ENCODE data around the gene CAMSAP2.

Gene CAMSAP2

DNA sequence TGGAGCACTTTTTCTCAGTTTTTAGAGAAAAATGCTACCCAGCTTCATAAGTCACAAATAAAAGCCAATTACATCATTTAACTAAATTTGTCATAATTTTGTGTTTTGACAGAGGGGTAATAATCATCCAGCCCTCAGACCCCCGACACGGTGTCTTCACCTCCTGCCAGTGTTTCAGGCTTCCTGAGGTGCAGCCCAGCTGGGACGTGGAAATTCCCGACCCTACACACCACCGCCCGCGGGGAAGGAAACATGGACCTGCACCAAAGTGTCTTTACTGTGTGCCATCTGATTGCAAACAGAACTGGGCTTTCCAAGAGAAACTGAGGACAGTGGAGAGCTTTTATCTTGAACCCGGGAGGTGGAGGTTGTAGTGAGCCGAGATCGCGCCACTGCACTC is 148.3 kb downstream of the CAMSAP2 start:
- no peak for FAIRE-seq

DNA sequence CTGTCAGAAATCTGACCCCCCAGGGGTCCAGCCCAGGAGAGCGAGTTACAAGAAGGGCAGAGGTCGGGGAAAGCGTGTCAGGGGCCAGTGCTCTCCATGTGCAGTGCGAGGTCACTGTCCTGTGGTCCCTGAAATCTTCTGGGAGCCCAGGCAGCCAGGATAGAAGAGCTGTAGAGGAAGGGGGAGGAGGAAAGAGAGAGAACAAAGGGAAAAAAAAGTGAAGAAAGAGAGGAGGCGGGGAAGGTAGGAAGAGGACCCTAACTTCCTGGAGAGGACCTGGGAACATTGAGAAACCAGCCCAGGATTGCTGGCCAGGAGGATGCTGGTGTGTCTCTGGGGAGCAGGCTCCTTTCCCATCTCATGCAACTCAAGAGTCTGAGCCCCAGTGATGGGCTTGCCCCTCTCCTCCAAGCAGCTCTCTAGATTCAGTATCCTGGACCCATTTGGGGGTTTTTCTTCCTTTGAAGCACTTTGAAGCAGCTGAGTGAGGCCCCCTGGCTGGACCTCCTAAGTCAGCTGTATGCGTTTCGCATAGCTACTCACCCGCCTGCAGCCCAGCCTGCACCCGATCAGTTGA is 149.2 kb downstream of the CAMSAP2 start:
- no peak for FAIRE-seq

DNA sequence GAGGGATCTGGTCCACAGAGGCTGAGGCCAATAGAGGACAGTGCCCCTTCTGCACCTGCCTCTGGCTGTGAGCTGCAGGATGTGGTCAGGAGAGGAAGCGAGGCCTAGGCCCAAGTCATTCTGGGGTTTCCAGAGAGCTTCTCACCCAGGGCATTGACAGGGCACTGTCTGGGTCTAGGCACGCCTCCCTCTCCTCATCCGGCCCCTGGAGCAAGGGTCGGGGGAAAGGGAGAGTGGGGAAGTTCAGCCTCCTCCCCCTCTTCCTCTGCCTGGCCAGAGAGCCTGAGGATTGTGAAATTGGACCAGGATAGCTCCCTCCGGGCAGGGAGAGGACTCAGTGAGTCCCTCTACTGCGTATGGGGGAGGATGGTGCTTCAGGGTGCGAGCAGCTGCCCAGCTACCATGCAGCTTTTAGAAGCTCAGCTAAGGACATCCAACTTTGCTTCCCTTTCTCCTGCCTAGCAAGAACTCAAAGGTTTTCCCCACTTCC is 149.7 kb downstream of the CAMSAP2 start:
- no peak for FAIRE-seq

DNA sequence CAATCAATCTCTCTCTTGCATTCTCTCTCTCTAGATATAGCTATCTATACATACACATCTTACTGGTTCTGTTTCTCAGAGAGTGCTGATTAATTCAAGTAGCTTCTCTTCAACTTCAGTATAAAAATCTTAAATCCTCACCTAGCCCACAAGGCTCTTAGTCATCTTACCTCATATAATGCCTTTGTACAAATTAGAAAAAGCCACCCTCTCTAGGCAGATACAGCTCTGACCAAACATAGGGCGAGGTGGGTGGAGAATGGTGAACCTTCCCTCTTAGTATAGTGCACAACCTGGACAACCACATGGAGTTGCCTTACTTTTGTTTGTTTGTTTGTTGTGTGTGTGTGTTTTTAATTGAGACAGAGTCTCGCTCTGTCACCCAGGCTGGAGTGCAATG is 150.9 kb downstream of the CAMSAP2 start:
- FAIRE-seq: no peak

DNA sequence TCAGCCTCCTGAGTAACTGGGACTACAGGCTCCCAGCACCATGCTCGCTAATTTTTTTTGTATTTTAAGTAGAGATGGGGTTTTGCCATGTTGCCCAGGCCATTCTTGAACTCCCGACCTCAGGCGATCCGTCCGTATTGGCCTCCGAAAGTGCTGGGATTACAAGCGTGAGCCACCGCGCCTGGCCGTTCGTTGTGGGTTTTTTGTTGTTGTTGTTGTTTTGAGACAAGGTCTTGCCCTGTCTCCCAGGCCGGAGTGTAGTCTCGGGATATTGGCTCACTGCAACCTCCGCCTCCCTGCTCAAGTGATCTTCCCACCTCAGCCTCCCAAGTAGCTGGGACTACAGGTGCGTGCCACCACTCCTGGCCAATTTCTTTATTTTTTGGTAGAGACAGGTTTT is 151.3 kb downstream of the CAMSAP2 start:
- no peak for FAIRE-seq

DNA sequence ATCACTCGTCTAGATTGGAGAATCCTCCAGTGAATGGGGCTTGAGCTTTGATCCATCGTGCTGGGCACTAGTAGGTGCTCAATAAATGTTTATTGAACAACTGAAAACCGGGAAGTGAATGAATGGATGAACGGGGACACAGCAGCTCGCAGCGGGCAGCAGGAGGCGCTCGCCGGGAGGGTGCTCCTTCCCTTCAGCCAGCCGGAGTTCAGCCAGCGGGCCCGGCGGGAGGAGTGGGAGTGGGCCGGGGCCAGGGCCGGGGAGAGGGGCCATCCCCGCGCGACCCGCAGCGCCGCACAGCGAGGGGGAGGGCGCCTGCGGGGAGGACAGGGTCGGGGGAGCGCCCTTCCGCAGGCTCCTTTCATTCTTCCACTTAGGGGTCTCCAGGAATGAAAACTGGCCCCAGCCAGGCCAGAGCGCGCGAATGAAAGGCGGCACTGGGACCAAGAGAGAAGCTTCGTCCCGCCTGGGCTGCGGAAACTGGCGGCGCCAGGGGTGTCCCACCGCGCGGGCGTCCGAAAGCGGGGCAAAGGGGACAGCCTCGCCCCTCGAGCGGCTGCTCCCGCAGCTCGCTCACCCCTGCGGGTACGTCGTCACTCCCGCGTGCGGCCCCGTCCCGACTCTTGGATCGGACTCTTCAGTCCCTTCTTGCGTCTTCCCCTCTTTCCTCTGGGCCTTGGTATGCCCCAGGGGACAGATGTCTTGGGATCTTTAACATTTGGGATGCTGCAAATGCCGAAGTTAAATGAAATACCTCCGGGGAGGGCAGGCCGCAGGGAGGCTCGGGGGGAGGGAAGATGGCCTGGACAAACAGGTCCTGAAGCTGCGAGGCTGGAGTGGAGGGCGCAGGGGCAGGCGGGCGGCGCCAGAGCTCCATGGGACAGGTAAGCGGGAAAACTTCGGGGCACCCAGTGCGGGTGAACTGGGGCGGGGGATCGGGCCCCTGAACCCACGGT is 152.4 kb downstream of the CAMSAP2 start:
- FAIRE-seq: no peak

DNA sequence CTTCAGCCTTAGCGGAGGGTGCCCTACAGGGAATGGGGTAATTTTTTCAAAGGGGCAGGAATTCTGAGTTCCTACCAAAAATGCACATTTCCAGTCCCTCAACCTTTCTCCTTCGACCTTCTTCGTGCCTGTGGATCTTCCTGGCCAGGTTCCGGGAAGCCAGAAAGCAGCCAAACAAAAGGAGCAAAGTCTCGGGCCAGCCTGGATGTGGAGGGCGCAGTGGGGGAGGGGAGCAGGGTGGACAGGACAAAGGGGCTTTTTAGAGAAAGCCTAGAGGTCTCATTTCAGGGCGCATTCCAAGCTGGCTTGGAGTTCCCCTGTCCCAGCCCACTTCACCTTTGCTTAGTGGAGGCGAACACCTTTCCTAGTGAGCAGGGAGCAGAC is 153.1 kb downstream of the CAMSAP2 start:
- FAIRE-seq: no peak

DNA sequence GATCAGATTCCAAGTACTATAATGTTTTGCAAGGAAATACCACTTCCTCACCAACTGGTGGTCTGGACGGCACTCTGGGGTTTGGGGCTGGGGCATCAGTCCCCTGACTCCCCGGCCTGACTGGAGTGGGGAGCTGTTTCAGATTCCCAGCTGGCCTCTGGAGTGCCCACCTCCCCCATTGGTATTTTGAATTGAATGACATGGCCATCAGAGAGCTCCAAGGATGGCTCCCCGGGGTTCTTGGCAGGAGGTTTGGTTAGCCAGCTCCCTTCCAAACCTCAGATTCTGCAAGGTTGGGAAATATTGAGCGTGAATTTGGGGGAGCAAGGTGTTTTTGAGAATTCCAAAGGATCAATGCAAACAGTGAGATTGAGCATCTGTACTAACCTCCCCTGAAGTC is 153.9 kb downstream of the CAMSAP2 start:
- FAIRE-seq: no peak

DNA sequence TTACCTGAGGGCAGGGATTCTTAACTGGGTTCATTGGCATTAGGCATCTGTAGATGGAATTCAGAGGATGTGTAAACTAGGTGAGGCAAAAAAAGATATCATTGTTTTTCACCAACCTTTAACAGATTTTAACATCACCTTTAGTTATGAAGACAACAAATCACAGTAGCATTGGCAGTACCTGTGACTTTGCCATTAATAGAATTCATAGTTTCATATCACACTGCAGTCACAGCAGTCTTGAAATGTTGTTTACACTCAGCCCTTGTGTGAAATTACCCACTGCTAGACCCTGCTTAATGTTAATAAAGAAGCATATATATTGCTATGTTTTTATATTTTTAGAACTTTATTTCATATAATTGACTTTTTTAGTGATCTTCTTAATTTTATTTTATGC is 154.3 kb downstream of the CAMSAP2 start:
- no peak for FAIRE-seq

DNA sequence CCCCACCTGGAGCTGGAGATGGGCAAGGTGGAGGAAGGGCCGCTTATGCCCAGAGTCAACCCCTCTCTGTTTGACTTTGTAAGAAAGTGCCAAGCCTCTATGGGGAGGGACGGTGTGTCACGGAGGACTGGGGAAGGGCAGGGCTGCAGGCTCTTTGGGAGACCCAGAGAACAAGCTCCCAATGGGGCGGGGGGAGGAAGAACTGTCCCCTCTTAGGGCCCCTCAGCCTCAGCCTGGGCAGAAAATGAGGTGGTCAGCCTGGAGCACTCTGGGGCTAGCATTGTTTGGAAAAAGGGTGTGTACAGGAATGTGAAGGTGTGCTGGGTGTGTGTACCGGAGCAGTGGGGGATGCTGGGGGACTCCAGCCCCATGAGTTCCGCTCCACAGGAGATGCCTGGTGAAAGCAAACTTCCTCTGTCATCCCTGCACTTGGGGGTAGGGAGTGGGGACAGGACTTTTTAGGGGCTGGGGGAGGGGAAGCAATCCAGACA is 154.8 kb downstream of the CAMSAP2 start:
- FAIRE-seq: no peak

DNA sequence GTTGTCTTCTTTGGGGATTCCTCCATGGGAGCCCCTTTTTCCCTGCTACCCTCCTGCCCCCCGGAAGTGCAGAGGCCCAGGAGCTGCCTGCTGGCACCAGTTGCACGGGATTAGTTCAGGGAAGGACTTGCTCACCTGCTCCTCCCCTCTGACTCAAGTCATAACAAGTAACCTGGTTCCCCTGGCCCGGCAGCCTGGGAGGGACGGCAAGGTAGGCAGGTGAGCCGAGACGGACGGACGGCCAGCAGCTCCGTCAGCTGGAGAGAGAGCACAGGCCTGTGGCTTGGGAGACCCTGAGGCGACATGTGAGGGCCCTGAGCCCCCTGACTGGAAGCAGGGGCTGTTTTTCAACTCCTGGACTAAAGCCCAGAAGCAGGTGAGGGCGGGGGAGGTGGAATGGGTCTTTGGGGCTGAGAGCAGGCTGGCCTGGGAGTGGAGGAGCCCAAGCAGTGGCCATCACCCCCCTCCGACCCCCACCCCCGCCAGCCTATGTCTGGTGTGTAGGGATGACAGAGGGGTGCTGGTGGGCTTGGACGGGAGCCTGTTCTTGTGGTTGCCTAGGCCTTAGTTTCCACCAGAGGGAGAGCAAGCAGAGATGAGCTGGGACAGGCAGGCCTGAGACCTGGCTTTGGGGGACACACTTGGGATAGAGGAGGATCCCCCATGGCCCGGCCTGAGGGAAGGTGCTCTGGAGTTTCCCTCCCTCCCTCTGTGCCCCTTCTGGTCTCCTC is 156.2 kb downstream of the CAMSAP2 start, which contains the start of gene INAVA:
Gene INAVA (plus strand): TSS at position 189 of the 731 bp plus-strand sequence. CDS start 3,501 bp downstream, outside the sequence.
- FAIRE-seq: no peak

DNA sequence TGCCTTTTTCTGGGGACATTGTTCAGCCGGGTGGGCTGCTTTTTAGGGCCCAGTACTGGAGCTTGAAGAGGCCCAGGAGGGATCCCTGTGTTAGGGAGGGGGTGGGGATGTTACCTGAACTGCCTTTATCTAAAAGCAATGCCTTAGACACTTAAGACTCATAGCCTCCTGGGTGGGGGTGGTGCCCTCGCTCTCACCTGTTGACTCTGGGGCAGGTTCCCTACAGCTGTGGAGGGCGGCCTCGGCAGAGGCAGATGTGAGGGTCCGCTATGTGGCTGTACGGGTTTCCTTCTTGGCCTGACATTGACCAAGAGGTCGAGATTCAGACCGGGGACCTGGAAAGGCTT is 156.7 kb downstream of the CAMSAP2 start:
- no peak for FAIRE-seq

DNA sequence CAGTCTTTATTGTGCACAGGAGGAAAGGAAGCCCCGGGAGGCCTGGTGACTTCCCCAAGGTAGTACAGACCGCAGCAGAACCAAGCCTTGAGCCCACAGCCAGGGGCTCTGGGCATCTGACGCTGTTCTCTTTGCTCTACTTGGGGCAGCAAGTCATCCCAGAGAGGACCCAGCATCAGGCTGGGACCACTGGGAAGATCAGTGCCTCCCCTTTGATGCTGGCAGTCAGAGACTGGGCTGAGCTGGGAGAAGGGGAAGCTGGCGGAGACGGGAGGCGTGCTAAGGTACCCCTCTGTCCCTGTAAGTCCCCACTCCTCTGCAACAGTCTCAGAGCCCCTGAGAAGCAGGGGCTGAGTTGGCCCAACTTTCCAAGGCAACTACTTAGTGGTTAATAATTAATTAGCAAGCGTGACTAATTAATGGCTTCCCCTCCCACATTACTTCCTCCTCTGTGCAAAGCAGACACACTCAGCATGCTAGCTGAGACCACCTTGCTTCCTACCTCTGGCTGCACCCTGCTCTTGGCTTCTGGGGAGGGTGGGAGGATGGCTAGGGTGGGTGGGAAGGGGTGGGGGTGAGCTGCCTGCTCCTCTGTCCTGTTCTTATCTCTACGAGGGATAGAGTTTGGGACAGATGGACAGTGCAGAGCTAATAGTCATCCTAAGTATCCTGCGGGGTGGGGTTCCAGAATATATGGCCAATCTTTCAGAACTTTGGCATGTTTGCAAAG is 157.3 kb downstream of the CAMSAP2 start:
- no peak for FAIRE-seq

DNA sequence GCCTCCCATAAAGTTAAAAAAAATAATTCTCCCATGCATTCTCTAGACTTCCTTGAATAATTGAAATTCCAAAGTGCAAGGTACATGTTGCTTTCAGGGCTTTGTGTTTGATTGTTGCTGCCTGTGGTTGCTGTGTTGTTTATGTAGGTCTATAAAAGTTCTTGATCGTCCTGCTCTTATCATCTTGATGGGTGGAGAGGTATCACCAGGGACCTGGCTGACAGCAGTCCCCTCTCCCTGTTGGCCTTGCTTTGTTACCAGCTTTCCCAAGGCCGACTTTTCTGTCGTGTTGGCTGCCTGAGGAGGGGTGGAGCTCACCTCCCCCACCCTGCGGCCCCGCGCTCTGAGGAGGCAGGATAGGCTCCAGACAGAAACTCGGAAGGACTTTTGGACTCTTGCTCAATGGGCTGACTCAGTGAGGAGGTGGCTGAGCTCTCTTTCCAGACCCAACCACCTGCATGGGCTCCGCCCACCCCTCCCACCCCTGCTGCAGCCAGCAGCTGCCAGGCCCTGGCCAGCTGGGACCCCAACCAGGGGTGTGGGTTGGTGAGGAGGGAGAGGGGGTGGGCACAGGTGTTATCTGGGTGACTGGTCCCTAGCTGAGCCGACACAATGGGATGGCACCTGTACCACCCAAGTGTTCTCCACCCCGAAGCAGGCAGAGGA is 158.0 kb downstream of the CAMSAP2 start:
- FAIRE-seq: no peak

DNA sequence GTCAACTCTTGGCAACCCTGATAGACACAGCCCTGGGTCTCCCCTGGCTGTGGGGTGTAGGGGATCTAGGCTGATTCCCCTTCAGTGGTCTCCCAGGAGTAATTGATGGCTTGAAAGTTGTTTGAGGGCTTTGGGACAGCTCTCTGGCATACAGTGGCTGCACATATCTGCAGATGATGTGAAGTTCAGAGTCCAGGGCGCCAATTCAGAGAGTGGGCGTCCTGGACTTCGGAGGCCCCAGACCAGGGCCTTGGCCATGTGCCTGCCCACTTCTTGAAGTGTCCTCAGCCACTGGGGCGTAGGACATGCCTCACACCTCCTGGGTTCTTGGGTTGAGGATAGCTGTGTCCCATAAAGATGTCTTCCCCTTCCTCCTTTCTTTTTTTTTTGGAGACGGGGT is 158.6 kb downstream of the CAMSAP2 start:
- no peak for FAIRE-seq

DNA sequence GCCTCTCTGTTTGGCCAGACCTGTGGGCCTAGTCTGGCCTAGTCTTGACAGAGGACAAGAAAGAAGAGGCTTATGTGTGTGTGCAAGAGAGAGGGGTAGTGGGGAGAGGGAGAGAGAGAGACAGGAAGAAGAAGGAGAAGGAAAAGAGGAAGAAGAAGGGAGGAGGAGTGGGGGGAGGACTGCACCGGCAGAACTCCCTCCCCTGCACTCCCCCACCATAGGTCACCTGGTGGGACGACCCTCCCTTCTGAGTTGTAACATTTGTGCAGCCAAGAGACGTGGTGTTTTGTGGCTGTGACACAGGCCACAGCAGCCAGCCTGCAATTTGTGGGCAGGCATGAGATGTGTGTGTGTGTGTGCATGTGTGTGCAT is 160.3 kb downstream of the CAMSAP2 start:
- FAIRE-seq: no peak

DNA sequence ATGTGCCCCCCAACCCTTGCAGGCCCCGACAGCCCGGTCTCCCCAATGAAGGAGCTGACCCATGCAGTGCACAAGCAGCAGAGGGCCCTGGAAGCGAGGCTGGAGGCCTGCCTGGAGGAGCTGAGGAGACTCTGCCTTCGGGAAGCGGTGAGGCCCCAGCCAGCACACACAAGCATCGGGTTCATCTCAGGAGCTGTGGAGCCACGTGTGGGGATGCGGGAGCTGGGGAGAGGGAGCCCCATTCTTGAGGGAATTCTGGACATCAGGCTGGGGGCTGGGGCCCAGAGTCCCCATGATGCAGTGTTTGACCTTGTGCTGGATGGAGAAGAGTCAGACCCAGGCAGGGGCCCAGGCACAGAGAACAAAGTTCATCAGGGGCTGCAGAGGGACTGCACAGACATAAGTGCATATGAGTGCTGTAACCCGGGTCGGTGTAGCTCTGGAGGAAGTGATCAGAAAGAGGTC is 160.8 kb downstream of the CAMSAP2 start:
- no peak for FAIRE-seq

DNA sequence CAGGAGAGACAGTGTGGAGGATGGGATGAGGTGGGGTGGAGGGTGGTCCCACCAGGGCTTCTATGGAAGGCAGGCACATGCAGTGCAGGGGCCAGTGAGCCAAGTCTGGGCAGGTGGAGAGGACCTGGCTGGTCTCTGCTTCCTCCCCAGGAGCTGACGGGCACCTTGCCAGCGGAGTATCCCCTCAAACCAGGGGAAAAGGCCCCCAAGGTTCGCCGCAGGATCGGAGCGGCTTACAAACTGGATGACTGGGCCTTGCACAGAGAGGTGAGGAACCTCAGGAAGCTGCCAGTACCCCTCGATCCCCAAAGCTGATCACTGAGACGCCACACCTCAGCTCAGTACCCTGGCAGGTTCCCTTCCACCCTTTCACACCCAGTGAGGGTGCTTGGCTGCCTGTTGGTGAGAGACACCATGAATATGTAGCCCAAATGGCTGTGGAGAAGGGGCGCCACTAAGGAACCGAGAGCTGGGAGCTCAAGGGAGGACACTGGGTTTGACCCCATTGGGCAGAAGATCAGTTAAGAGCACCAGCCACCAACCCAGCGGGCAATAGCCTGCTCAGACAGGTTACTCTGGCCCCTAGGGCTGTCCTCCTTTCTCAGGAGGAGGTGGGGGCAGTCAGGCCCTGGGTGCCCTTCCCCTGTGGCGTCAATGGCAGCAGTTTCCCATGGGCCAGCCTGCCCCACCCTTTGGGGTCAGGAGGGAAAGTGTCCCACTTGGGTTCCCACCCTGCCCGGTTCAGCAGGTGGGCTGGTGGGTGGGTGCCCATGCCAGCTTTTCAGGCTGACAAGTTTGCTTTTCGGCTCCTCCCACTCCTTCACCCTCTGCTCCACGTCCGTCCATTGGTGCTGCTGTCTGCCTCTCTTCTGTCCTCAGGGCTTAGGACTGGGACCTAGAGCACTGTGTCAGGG is 161.5 kb downstream of the CAMSAP2 start:
- FAIRE-seq: no peak

DNA sequence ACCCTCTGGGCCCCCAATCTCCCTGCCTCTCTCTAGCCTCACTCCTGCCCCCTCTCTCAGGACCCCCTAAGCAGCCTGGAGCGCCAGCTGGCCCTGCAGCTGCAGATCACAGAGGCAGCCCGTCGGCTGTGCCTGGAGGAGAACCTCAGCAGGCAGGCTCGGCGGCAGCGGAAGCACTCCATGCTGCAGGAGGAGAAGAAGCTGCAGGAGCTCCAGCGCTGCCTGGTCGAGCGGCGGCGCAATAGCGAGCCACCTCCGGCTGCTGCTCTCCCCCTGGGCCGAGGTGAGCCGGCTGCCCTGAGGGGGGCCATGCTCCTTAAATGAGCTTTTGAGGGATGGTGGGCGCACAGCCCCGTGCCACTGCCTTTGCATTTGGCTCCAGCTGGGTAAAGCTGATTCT is 162.2 kb downstream of the CAMSAP2 start:
- no peak for FAIRE-seq

DNA sequence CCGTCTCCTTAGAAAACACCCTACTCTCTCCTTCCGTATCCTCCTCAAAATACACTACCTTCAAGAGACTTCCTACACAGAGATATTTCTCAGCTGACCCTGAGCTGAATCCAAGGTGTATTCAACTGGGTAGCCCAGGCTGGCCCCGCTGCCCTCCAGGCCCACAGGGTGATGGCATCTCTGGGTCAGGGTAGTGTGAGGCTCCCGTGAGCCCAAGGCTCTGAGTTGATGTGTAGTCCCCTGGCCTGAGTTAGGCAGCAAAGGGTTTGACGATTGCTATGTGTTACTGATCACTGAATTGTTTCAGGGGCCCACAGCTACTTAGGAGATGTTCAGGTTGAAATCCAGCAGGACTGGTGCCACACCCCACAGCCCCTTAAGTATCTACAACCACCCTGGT is 162.7 kb downstream of the CAMSAP2 start:
- no peak for FAIRE-seq
